Hematopoietic multipotent progenitor cell (in vitro differentiated cells): ENCODE data around the gene ERMP1. TPM values are rescaled to one million over a fixed set of nuclear protein-coding genes. Genes with fewer than 3 reads are reported as not detected.
"Not testable (repeated sequence)": the region's sequence is repeated elsewhere in the genome, so short reads cannot be mapped to it uniquely, and the experiment has no call there.

ENCODE experiments used
- DNase-seq, 3 donors: peaks; one replicate each; pipeline ENCODE4 v3.0.0-alpha.2; 2011 to 2015; ENCODE audit warnings: low read depth in 2 of 3, low spot score in 2 of 3
- total RNA-seq: library from RNA; depleted of rRNA; stranded (reverse); fragments of >200 nt; gene quantifications from one replicate; pipeline ENCODE4 v1.2.3, GENCODE V29; 2012

The ERMP1 gene, protein sequence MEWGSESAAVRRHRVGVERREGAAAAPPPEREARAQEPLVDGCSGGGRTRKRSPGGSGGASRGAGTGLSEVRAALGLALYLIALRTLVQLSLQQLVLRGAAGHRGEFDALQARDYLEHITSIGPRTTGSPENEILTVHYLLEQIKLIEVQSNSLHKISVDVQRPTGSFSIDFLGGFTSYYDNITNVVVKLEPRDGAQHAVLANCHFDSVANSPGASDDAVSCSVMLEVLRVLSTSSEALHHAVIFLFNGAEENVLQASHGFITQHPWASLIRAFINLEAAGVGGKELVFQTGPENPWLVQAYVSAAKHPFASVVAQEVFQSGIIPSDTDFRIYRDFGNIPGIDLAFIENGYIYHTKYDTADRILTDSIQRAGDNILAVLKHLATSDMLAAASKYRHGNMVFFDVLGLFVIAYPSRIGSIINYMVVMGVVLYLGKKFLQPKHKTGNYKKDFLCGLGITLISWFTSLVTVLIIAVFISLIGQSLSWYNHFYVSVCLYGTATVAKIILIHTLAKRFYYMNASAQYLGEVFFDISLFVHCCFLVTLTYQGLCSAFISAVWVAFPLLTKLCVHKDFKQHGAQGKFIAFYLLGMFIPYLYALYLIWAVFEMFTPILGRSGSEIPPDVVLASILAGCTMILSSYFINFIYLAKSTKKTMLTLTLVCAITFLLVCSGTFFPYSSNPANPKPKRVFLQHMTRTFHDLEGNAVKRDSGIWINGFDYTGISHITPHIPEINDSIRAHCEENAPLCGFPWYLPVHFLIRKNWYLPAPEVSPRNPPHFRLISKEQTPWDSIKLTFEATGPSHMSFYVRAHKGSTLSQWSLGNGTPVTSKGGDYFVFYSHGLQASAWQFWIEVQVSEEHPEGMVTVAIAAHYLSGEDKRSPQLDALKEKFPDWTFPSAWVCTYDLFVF
- total RNA-seq: 57.4 TPM

DNA sequence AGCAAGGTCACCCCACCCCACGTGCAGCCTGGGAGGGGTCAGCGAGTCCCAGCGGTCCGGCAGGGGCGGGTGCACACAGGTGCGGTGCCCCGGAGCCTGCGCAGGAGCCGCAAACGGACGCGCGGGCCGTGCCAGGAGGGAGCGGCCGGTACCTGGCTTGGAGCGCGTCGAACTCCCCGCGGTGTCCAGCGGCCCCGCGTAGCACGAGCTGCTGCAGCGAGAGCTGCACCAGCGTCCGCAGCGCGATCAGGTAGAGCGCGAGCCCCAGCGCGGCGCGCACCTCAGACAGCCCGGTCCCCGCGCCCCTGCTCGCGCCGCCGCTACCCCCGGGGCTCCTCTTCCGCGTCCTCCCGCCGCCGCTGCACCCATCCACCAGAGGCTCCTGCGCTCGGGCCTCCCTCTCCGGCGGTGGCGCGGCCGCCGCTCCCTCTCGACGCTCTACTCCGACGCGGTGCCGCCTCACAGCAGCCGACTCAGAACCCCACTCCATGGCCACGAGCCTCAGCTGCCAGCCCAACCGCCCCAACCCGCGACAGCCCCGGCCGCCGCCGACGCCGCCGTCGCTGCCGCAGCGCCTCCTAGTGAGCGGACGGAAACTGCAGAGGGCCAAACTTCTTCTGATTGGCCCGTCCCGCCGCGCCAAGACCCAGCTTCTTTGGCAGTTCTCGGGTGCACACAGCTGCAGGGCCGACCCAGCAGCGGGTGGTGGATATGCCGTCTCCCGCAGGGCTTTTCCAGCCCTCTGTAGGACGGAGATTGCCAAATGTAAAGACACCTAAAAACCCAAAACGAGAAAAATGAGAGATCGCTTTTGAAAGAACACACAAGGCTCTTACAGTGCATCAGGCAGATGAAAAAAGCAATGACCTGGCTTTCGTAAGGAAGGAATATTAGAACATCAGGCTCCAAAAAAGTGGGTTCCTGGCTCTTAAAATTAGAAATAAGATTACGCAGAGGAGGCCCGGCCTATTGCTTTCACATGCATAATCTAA, at the start of gene ERMP1:
Gene ERMP1 (minus strand): TSS at position 580 of the 992 bp plus-strand sequence. CDS start 90 bp downstream, at position 490.
- DNase-seq: peak; percentile 81 to 90 (median 85)

DNA sequence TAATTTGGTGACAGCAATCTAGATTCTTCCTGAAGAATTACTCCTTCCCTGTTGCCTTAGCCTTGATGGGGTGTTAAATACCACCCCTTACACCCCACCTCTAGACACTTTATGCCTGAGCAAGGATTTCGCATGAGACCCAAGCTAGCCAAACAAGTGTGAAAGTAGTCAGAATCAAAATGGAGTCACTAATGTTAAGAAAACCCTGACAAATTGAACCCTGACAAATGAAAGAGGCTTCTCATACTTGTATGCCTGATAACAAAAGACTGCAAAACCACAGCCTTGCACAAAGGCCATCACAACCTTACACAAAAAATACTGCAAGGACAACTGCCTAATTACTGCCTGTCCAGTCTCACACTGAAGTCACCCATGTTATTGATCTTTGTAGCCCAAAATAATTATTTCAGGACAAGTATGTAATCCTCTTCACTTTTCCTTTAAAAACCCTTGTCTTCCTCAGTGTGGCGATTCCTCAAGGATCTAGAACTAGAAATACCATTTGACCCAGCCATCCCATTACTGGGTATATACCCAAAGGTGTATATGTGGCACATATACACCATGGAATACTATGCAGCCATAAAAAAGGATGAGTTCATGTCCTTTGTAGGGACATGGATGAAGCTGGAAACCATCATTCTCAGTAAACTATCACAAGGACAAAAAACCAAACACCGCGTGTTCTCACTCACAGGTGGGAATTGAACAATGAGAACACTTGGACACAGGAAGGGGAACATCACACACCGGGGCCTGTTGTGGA, 49.5 kb upstream of the ERMP1 start:
- not testable (repeated sequence) for DNase-seq

- DNase-seq: no peak
Measured at GRCh38 chr9:5879419-5880181, 46.7 kb upstream of the ERMP1 start.

DNA sequence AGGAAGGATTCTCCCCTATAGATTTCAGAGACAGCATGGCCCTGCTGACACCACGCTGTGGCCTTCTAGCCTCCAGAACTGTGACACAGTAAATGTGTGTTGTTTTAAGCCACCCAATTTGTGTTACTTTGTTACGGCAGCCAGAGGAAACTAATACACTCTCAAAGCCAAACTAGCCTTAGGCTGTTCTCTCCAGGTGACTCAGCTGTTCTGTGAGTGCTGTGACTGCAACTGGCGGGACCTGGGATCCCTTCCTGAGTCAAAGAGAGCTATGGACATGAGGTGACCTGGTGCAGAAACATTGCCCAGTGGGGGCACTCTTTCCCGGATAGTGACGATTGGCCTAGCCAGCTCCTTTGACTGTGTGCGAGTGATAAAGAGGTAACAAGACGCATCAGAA, 43.8 kb upstream of the ERMP1 start:
- no peak for DNase-seq

- no peak for DNase-seq
Measured at GRCh38 chr9:5876026-5876425, 43.1 kb upstream of the ERMP1 start.

DNA sequence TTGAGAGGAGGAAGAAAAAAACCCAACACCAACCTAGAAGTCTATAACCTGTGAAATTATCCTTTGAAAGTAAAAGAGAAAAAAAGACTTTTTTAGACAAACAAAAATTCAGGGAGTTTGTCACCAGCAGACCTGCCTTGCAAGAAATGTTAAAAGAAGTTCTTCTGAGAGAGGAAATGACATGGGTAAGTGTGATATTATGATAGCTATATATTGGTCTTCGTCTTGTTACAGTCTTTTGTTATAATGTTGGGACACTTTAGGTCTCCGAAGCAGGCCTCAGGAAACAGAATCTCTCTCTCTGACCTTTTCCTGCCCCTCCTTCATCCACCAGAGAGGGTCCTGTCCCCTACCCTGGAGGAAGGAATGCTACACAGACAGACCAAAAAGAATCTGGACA, 41.1 kb upstream of the ERMP1 start:
- no peak for DNase-seq

- DNase-seq: no peak
Measured at GRCh38 chr9:5873439-5873838, 40.5 kb upstream of the ERMP1 start.

DNA sequence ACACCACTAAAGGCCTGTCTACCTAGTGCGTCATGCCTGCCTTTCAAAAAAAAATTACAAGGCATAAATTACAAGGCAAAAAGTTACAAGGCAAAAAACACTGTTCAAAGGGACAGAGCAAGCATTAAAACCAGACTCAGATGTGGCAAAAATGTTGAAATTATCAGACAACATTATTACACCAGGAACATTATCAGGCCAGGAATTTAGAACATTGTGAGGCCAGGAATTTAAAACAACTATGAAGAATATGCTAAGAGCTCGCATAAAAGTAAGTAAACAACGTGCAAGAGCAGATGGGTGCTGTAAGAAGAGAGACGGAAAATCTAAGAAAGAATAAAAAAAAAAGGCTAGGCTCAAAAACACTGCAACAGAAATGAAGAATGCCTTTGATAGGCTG, 39.6 kb upstream of the ERMP1 start:
- DNase-seq: no peak

GRCh38 chr9:5871785-5872184, 38.9 kb upstream of the ERMP1 start:
- no peak for DNase-seq

DNA sequence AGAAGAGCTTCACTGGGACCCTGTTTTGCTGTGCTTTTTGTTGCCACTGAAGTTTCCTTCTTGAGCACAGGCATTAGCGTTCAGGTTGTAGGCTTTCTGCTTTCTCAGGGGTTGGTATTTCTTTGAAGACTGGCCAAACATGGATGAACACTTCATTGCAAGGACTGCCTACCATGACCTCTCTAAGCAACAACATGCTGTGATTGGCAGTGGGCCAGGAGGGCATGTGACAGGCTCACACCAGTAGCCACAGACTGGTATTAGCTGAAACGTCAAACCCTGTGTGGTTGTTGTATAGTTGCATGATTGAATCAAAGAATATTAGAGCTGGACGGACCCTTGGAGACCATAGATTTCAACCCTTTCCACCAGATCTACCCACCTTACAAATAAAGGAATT, 37.8 kb upstream of the ERMP1 start:
- no peak for DNase-seq

DNA sequence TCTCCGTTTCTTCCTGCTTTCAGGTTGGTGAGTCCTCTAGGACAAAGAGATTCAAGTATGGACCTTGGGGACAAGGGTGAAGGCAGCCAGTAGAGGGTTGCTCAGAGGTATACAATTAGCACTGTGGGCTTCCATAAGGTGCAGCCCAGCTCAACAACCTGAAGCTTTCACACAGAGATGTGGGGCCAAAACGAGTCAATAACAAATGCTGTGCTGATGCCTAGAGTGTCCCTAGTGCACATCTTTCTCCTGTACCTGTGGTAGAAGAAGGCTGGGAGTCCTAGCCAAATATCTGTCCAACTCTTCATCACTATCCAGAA, 37.1 kb upstream of the ERMP1 start:
- no peak for DNase-seq

GRCh38 chr9:5869315-5870019, 36.5 kb upstream of the ERMP1 start:
- DNase-seq: no peak

- DNase-seq: no peak
Measured at GRCh38 chr9:5868235-5868634, 35.3 kb upstream of the ERMP1 start.

DNA sequence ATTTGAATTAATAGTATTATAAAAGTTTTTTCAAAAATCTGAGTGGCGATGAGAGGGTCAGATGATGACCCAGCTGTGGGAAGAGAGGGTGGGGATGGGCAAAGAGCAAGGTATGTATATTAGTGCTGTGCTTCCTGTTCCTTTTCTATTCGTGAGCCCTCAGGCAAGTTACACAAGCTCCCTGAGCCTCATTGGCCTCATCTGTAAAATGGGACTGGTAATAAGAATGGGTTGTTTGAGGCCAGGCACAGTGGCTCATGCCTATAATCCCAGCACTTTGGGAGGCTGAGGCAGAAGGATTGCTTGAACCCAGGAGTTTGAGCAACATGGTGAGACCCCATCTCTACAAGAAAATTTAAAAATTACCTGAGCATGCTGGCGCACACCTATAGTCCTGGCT, 33.8 kb upstream of the ERMP1 start:
- DNase-seq: no peak

GRCh38 chr9:5866272-5866671, 33.4 kb upstream of the ERMP1 start:
- DNase-seq: no peak

- no peak for DNase-seq
Measured at GRCh38 chr9:5864446-5864845, 31.5 kb upstream of the ERMP1 start.

DNA sequence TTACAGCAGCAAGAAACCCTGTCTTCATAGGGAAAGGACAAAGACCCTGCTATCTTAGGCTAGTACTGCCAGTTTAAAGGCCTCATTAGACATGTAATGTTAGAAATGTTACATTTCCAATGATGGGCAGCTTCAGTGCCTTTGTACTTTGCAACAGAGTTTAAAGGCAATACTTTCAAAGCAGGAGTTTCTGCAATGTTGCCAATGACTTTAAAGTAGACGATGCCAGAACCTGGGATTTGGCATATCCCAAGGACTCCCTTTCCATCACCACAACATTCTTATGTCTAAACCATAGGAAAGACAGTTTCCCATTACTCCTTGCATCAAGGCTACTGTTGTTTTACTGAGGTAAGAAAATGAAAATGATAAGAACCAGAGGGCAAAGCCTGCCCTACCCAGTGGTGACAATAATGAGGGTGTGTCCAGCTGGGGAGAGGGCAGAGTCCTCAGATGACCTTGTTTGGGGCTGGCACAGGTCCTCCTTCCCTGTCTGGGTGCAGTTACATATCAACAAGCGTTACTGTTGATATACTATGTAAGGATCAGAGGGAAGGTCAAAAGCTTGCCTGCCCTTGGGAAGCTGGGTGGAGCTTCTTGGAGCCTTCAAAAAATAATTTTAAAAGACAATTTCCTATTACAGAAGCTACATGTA, 30.3 kb upstream of the ERMP1 start:
- DNase-seq: no peak

GRCh38 chr9:5858833-5859232, 25.9 kb upstream of the ERMP1 start:
- no peak for DNase-seq
